ENCODE results near the gene FOXA2.

The FOXA2 gene

DNA sequence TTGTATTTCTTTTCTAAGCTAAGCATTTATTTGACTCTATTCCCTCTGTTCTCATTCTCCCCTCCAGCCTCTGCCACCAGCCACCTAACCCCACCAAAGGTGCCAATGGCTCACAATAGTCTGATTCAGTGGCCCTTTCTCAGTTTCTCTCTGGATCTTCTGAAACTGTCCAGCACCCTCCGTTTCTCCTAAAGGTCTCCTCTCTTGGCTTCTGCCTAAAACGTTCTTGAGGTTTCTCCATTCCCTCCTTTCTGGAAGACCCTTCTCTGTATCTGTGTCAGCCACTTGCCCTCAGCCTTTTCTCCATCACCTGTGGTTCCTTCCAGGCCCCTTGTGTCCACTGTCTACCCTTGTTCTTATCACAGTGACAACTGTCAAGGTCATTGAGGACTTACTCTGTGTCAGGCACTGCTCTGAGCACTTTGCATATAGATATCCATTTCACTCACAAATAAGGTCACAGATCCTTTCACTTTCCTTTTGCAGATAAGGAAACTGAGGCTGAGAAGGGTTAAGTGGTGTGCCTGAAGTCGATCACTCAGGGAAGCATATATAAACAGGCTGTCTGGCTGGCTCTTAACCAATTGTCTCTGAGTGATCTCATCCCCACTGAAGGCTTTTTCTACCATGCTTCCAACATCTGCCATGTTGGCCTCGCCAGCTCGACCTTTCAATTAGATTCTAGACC is 48.1 kb downstream of the FOXA2 start:
- no peak for DNase-seq

DNA sequence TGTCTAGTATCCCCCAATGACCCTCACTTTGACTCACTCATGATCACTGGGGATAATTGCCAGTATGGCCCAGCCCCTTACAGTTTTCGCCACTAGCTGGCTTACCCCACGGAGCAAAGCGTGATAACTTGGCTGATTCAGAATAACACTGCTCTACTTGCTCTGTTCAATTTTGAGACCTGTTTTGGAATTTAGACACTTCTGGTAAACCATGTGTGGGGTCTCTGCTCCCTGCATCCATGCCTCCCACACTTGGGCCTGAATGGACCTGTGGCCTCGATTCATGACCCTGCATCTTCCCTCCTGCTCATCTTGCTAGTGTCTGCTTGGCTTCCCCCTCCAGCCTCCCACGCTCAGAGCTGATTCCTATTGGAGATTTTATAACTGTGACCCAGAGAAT is 48.9 kb downstream of the FOXA2 start:
- no peak for DNase-seq

DNA sequence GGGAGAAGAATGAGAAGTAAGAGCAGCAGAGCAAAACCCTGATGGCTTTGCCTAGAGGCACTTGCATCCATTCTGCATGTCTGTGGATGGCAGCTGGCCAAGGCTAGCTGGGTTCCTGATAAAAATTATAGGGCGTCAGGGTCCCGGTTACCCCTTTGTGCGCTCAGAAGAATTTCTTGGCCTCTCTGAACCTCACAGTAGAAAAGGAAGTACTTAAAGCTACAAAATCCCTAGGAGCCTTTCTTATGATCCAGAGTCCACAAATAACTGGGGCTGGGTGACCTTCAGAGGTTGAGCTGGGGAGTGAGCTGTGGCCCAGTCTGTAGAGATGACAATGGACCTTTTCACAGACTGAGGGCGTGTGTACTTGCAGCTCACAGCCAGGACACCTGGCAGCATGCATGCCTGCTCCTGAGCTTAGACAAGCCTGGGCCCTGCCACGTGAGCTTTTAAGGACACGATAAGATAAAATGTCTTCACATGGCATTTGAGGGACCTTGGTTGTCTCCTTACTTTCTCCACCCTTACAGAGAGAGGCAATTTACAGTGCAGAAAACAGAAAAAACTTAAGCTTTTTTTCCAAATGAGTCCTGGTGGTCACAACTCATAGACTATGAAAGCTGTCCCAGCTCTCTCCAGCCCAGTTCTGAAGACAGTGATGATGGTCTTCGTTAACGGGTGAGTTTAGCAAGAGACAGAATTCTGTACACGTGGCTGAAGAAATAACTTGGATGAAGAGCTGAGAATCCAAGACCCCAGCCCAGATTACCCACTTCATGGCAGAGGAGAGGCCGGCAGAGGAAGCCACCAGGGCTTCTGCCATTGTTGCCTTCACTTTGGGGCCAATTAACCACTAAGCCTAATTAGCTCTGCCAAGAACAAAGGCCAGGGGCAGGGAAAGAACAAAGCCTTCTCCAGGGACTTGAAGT is 50.3 kb downstream of the FOXA2 start:
- no peak for DNase-seq

DNA sequence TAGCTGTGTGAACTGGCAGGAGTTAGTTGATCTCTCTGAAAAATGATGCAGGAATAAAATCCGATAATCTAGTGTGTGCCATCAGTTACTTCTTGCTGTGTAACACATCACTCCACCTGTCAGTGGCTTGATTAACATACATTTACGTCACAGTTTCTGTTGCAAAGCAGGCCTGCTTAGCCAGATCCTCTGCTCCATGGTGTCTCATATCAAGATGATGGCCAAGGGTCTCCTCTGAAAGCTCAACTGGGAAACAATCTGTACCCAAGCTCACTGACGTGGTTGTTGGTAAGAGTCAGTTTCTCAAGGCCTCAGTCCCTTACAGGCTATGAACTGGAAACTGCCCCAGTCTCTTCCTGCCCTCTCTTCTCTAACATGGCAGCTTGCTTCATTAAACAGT is 51.8 kb downstream of the FOXA2 start:
- DNase-seq: no peak

DNA sequence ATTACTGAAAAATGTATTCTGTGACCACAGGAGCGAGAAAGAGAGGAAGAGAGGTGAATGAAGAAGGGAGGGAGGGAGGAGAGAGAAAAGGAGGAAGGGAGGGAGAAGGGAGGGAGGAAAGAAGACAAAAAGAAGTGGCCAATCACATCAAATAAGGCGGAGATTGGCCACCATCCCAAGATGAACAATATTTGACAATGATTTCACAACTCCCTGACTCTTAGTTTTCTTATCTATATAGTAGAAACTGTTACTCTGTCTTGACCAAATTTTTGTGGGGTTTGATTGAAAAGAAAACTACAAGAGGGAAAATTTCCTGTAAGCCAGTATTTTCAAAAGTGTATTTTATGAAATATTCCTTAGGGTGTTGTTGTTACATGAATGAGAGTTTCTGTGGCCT is 52.6 kb downstream of the FOXA2 start:
- no peak for DNase-seq

DNA sequence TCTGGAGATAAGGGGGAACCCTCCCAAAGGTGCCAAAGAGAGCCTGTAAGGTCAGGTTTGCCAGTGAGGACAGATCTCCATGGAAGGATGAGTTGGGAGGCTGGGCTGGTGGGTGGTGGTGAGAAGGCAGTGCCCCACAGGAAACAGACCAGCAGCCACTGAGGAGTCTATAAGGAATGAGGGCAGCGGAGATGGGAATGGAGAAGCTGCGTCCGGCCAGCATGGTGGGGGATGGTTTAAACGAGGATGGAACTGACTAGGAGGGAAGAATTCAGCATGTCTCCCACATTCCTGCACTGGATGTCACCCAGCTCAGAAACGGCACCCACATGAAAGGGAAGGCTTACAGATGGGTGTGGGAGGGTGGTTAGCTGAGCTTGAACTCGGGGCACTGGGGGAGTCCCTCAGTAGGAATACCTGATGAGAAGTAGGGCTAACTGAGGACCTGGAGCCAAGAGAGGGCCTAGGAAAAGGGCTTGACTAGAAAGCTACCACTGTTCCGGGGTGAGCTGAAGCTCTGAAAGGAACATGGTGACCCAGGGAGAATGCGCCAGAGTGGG is 53.2 kb downstream of the FOXA2 start:
- no peak for DNase-seq
